ENCODE measurements around the gene PINK1. TPM values are rescaled to one million over a fixed set of nuclear protein-coding genes. Genes with fewer than 3 reads are reported as not detected.

PINK1 gene
- total RNA-seq, 1 experiment from 2014 or later: 6.7 TPM

- no peak for DNase-seq (ENCODE audit: extremely low read depth, low read depth)
Observed at GRCh38 chr1:20641975-20642374, 8.7 kb downstream of the PINK1 start.

- no peak for DNase-seq (ENCODE audit: extremely low read depth, low read depth)
Observed at GRCh38 chr1:20643080-20643479, 9.8 kb downstream of the PINK1 start.

GRCh38 chr1:20644416-20644815 is 11.2 kb downstream of the PINK1 start:
- DNase-seq (ENCODE audit: extremely low read depth, low read depth): no peak

GRCh38 chr1:20645414-20645813 is 12.2 kb downstream of the PINK1 start:
- no peak for DNase-seq (ENCODE audit: extremely low read depth, low read depth)

- no peak for DNase-seq (ENCODE audit: extremely low read depth, low read depth)
Observed at GRCh38 chr1:20648438-20648837, 15.2 kb downstream of the PINK1 start.

GRCh38 chr1:20648946-20649345 is 15.7 kb downstream of the PINK1 start:
- no peak for DNase-seq (ENCODE audit: extremely low read depth, low read depth)

GRCh38 chr1:20652300-20652699 is 19.0 kb downstream of the PINK1 start:
- no peak for DNase-seq (ENCODE audit: extremely low read depth, low read depth)

GRCh38 chr1:20654104-20654690 is 20.9 kb downstream of the PINK1 start:
- DNase-seq (ENCODE audit: extremely low read depth, low read depth): no peak

GRCh38 chr1:20657024-20657423 is 23.8 kb downstream of the PINK1 start:
- DNase-seq (ENCODE audit: extremely low read depth, low read depth): no peak

GRCh38 chr1:20658166-20658915 is 25.1 kb downstream of the PINK1 start:
- no peak for DNase-seq (ENCODE audit: extremely low read depth, low read depth)

GRCh38 chr1:20660363-20660762 is 27.1 kb downstream of the PINK1 start:
- no peak for DNase-seq (ENCODE audit: extremely low read depth, low read depth)

- DNase-seq (ENCODE audit: extremely low read depth, low read depth): no peak
Observed at GRCh38 chr1:20660847-20661206, 27.6 kb downstream of the PINK1 start.

GRCh38 chr1:20661207-20662109 is 28.2 kb downstream of the PINK1 start, which contains the start of gene DDOST:
Gene DDOST (minus strand): TSS chr1:20661369. CDS start chr1:20661350, 19 bp downstream.
- DNase-seq (ENCODE audit: extremely low read depth, low read depth): peak; percentile 93

GRCh38 chr1:20662110-20662475 is 28.8 kb downstream of the PINK1 start:
- DNase-seq (ENCODE audit: extremely low read depth, low read depth): no peak

GRCh38 chr1:20663365-20663764 is 30.1 kb downstream of the PINK1 start:
- DNase-seq (ENCODE audit: extremely low read depth, low read depth): no peak

GRCh38 chr1:20663969-20664715 is 30.9 kb downstream of the PINK1 start:
- DNase-seq (ENCODE audit: extremely low read depth, low read depth): no peak

- DNase-seq (ENCODE audit: extremely low read depth, low read depth): no peak
Observed at GRCh38 chr1:20665726-20666125, 32.5 kb downstream of the PINK1 start.

GRCh38 chr1:20666146-20666545 is 32.9 kb downstream of the PINK1 start:
- no peak for DNase-seq (ENCODE audit: extremely low read depth, low read depth)

- peak; percentile 2 for DNase-seq (ENCODE audit: extremely low read depth, low read depth)
Observed at GRCh38 chr1:20666804-20667203, 33.5 kb downstream of the PINK1 start.

GRCh38 chr1:20668581-20668980 is 35.3 kb downstream of the PINK1 start:
- DNase-seq (ENCODE audit: extremely low read depth, low read depth): no peak

GRCh38 chr1:20670936-20671335 is 37.7 kb downstream of the PINK1 start:
- DNase-seq (ENCODE audit: extremely low read depth, low read depth): no peak
